GM19397 (cell line): ENCODE results near the gene FAIM.
"Not testable (repeated sequence)": the region's sequence is repeated elsewhere in the genome, so short reads cannot be mapped to it uniquely, and the experiment has no call there.

ENCODE experiments used
- ATAC-seq: cut with Tn5 transposase; IDR thresholded peaks from one replicate; pipeline ENCODE4 v1.9.1; 2021; ENCODE audit warnings: mild to moderate bottlenecking, moderate library complexity; ENCODE audit not compliant: unreplicated experiment

The FAIM gene

GRCh38 chr3:138675393-138675792, 66.8 kb downstream of the FAIM start:
- ATAC-seq = no peak

GRCh38 chr3:138678086-138678485, 69.5 kb downstream of the FAIM start:
- ATAC-seq = no peak

- no peak for ATAC-seq
These were observed 70.4 kb downstream of the FAIM start for GRCh38 chr3:138678874-138679392.

GRCh38 chr3:138680974-138681373, 72.4 kb downstream of the FAIM start:
- ATAC-seq = not testable (repeated sequence)

GRCh38 chr3:138681463-138682220, 73.1 kb downstream of the FAIM start:
- no peak for ATAC-seq

- ATAC-seq = no peak
These were observed 74.1 kb downstream of the FAIM start for GRCh38 chr3:138682648-138683047.
